GM13976 (cell line): Measurements from ENCODE around the gene NKX6-2.

Source experiments
- DNase-seq: peaks from one replicate; pipeline ENCODE4 v3.0.0; 2012; ENCODE audit warnings: low spot score
- in situ Hi-C: fragments of 300-500 bp; cut with MboI; formaldehyde crosslinking; loops from one replicate; pipeline ENCODE4 v1.12.0; 2022; ENCODE audit warnings: low sequenced_read_pairs, mixed read lengths, inconsistent platforms; ENCODE audit not compliant: unreplicated experiment
- TF ChIP-seq, protein P1 (sequence below): IDR thresholded peaks from 2 replicates; pipeline ENCODE4 v1.5.1; 2012; ENCODE audit warnings: borderline replicate concordance, mild to moderate bottlenecking; ENCODE audit not compliant: insufficient read depth; ENCODE audit errors: extremely low read depth, missing control alignments, control extremely low read depth

NKX6-2 gene

DNA sequence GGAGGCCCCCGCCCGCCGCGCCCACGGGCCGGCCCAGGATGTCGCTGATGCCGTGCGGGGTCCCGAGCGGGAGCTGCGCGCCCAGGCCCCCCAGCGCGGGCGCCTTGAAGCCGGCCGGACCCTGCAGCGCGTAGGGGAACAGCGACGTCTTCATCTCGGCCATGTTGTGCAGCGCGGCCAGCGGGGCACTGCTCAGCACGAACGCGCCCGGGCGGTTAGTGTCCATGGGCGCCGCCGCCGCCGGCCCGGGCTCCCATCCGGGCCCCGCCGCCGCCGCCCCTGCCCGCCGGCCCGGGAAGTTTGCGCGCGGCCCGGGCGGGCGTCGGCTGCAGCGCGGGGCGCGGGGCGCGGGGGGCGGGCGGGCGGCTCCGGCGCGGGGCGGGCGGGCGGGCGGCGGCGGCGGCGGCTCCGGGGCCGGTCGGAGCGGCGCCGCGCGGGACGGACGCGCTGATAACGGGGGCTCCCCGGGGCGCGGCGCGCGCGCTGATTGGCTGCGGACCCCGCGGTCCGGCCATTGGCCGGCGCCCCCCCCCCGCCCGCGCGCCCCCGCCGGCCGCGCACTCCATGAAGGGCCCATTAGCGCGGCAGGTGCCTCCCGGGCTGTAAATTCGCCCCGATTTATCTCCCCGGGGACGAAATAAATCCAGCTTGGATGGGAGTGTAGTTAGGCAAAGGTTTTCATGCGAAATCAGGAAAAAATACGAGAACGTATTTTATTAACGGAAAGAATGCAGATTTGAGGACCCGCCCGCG, at the start of gene NKX6-2:
Gene NKX6-2, minus strand, starts transcription at position 425 of the 753 bp plus-strand sequence. Its CDS starts 199 bp downstream, at position 226.
- TF ChIP-seq, protein P1, sequence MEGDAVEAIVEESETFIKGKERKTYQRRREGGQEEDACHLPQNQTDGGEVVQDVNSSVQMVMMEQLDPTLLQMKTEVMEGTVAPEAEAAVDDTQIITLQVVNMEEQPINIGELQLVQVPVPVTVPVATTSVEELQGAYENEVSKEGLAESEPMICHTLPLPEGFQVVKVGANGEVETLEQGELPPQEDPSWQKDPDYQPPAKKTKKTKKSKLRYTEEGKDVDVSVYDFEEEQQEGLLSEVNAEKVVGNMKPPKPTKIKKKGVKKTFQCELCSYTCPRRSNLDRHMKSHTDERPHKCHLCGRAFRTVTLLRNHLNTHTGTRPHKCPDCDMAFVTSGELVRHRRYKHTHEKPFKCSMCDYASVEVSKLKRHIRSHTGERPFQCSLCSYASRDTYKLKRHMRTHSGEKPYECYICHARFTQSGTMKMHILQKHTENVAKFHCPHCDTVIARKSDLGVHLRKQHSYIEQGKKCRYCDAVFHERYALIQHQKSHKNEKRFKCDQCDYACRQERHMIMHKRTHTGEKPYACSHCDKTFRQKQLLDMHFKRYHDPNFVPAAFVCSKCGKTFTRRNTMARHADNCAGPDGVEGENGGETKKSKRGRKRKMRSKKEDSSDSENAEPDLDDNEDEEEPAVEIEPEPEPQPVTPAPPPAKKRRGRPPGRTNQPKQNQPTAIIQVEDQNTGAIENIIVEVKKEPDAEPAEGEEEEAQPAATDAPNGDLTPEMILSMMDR, result no peak
- in situ Hi-C loops, result no loop called here
- DNase-seq, result no peak

DNA sequence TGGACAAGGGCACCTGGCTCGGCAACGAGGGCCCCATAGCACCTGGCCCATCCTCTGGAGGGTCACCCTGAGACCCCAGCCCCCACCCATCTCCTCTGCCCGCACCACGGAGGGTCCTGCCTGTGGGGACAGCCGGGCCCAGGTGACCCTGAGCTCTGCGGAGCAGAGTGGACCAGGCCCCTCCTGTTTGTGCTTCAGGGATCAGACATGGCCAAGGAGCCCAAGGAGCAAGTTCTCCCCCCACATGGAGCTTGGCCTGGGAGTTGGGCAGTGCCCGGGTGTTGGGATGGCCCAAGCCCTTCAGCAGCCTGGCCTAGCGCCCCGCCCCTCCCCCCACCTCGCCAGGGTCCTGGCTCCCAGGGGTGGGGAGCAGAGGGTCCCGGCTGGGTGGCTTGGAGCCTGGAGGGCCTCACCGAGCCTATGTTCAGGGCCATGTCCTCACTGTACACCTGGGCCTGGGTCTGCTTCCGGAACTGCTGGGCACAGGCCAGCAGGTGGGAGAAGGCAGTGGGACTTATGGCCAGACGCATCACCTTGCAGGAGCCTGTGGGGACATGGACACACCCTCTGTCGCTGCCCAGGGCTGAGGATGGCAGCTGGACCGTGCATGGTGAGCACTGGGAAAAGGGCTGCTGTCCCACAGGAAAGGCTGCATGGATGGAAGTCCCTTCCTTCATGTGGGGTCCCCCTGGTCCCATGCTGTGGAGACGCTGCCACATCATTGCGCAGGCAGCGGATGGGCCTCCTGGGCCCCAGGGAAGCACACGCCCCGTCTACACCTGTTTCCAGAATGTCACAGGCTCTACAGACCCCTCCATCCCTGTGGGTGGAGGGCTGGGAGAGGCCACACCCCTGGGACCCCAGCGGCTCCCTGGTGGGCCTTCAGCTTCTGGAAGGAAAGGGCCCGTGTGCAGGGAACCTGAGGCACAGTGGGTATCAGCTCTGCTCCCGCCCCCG, 49.2 kb upstream of the NKX6-2 start:
- DNase-seq, result no peak
- TF ChIP-seq, protein P1, result no peak
- in situ Hi-C loops, result no loop called here

DNA sequence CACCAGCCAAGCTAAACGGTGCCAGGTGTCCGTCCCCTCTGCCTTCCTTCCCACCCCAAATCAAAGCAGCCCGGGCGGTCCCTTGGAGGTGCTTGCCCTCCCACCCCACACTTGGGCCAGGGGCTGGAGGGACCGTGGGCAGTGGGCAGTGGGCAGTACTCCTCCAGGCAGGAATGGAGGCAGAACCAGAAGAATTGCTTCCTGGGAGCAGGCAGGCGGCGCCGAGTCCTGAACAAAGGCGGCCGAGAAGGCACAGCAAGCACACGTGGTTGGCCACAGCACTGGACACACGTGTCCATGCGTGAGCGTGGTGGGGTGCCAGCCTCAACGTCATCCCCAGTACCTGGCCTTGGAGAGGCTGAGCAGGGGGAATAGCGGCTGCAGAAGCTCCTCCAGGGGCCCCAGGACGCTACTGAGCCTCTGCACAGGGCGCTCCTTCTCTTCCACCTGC, 48.4 kb upstream of the NKX6-2 start:
- in situ Hi-C loops, result no loop called here
- TF ChIP-seq, protein P1, result no peak
- no peak for DNase-seq

DNA sequence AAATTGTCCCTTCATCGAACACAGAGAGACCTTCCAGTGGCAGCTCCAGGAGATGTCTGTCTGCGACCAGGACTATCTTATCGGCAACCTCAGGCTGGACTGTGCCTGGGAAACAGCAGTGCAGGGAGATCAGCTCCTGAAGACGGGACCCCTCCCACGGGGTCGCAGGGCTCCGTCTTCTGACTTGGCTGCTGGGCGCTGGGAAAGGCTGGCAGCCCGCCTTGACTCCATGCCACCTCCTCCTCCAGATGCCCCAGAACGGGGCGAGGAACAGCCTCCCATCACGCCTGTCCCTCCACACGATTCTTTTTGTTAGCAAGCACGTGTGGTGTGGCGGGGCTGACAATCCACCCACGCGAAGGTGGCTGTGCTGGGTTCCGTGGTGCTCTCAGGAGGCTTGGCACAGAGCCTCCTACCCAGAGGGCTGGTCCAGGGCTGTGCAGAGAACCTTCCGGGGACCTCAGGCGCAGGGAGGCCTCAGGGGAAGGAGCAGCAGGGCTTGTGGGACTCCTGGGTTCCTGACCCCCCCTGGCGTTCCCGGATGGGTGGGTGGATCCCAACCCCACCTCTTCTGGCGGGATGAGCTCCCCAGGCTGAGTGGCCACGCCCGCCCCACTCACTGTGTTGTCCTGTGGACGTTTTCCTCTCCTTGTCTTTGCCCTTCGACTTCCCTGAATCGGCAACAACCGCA, 47.6 kb upstream of the NKX6-2 start:
- in situ Hi-C loops, result no loop called here
- DNase-seq, result no peak
- TF ChIP-seq, protein P1, result no peak

DNA sequence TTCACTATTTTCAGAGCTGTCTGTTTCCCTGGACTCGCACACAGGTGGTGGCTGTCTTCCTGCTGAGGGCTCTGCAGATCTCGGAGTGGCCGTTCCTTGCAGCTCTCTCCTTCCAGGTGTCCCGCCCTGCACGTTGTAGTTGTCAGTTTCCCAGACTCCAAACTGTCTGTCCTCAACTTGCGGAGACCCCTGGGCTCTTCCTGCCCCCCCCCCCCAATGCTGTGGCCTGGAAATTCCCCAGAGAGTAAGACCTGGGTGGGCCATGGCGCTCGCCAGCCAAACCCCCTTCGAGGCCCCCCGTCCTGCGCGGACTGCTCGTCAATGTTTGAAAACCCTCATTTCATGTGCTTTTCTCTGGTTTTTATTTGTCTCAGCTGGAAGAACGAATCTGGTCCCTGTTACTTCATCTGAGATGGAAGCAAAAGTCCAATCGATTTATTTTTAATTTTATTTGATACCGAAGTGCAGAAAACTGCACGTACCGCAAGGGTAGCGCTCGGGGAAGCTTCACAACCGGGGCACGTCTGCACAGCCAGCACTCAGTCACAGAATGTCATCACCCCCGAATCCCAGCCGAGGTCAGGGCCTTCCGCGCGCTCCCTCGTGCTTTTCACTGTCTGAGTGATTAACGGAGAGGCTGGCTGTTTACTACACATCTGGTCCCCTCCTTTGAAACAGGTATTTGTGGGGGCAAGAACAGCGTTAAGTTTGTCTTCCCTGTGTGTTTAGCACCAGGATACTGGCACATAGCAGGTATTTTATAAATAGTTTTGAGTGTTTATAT, 46.4 kb upstream of the NKX6-2 start:
- in situ Hi-C loops, result no loop called here
- DNase-seq, result no peak
- TF ChIP-seq, protein P1, result no peak

DNA sequence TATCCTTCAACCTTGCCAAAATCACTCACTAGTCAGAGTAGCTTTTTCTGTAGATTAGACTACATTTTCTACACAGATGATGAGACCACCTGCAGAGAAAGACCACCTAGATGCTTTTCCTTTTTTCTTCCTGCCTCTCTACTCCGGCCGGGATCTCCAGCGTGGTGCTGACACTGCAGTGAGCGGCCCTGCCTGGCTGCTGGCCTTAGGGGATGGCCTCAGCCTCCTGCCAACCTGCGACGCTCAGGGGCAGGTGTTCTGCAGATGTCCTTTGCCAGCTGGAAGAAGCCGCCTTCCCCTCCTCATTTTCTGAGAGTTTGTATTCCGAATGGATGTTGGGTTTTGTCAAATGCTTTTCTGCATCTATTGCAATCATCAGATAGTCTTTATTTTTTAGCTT, 43.5 kb upstream of the NKX6-2 start:
- no peak for DNase-seq
- in situ Hi-C loops, result no loop called here

More for the DNA sequence above, 43.5 kb upstream of the NKX6-2 start:
- TF ChIP-seq, protein P1, result no peak
